ENCODE data around the gene MB21D2. TPM values are rescaled to one million over a fixed set of nuclear protein-coding genes. Genes with fewer than 3 reads are reported as not detected.

The MB21D2 gene
- total and polyA plus RNA-seq, 7 experiments from 2014 or later, result 1.7 to 21.5 (median 3.3) TPM

DNA sequence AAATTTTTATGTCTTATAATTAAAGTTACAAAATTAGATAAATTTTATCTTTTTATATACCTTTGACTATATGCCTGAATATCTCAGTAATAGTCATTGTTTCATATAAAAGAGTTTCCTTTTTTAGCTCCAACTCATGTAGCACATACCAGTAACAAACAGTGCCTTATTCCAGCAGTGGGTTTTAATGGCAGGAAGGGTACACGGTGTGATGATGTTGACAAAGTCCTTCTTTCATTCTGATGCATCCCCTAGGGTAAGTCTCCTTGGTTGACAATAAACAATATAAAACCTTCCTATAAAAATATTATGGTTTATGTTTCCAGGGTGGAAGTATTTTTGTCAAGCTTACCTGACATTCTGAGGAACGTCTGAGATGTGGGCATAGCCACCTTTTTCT, 113.2 kb downstream of the MB21D2 start:
- H3K4me1 Mint-ChIP-seq, result peaks cover 0 to 13% (median 0%) of the 10 kb centered on the region in 7 donors
- H3K27me3 ChIP-seq (ENCODE audit: control insufficient read depth in 2 of 2, insufficient read depth in 2 of 2, low read length in 2 of 2), result no peaks in the 10 kb centered on the region
- CTCF ChIA-PET, result no interaction called here
- H3K27ac ChIP-seq (ENCODE audit: low read depth, low read length), result no peak overlapping the region
- H3K4me3 Mint-ChIP-seq, result no peak overlapping the region
- H3K4me1 ChIP-seq (ENCODE audit: control insufficient read depth in 2 of 2, insufficient read depth in 2 of 2, low read length in 2 of 2), result no peaks in the 10 kb centered on the region
- no peaks in the 10 kb centered on the region for H3K9me3 ChIP-seq (ENCODE audit: control insufficient read depth in 2 of 3, low read length in 3 of 3)
- POLR2A ChIA-PET, result no interaction called here
- intact Hi-C loops (cut with micrococcal nuclease), result no loop called here
- peaks cover 0 to 4% (median 4%) of the 10 kb centered on the region in 5 donors for H3K36me3 Mint-ChIP-seq
- DNase-seq (no peak), ATAC-seq (no peak)
- H3K27me3 Mint-ChIP-seq, result no peaks in the 10 kb centered on the region
- H3K9me3 Mint-ChIP-seq, result no peaks in the 10 kb centered on the region
- H3K27ac Mint-ChIP-seq, result no peak overlapping the region
- H3K36me3 ChIP-seq (ENCODE audit: control insufficient read depth in 2 of 3, insufficient read depth in 3 of 3, low read length in 3 of 3), result no peaks in the 10 kb centered on the region
- H3K4me3 ChIP-seq (ENCODE audit: low read length), result no peak overlapping the region

DNA sequence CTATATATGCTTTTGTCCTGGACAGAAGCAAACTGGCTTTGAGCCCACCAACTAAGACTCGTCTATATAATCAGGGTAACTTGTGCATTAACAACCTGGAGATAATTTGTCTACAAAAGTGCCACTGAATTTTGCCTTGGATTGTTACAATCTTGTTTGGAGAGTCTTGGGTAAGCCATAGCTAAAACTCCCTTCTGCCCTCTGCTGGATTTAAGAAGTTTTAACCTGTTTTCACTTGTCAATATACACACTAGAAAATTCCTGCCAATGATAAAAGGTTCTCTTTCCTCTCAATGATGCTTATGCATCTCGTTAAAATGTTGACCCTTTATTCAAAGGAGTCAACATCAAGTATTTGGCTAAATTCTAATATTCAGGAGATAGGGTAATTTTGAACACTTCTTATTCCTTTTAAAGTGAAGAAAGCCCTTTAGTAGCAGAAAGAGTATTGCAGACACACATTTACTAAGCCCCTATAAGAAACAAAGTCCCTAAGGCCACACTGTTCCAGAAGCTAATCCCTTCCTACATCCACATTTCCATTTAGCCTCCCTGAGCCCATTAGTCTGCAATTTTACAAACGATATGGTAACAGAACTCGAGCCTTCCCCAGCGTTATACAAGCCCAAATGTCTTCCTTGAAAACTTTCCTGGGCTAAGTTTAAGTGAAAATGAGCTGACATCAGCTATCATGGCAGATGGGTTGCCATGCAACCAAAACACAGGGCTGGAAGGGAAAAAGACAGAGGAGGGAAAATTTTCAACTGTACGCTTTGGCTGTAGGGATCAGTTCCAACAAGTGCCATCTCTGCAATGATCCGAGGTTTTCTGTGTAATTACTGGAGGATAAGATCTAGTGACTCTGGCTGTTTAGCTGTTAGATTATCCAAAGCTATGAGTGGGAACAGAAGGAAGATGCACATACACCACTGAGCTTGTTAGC, 114.4 kb downstream of the MB21D2 start:
- Mint-ChIP-seq H3K4me1 (peaks cover 0 to 13% (median 0%) of the 10 kb centered on the region in 7 donors), H3K9me3 (no peaks in the 10 kb centered on the region), H3K36me3 (peaks cover 0 to 12% (median 4%) of the 10 kb centered on the region in 5 donors), H3K4me3 (no peak overlapping the region), H3K27me3 (no peaks in the 10 kb centered on the region), H3K27ac (no peak overlapping the region)
- Histone ChIP-seq H3K4me1 (ENCODE audit: control insufficient read depth in 2 of 2, insufficient read depth in 2 of 2, low read length in 2 of 2) (no peaks in the 10 kb centered on the region), H3K36me3 (ENCODE audit: control insufficient read depth in 2 of 3, insufficient read depth in 3 of 3, low read length in 3 of 3) (no peaks in the 10 kb centered on the region), H3K4me3 (ENCODE audit: low read length) (no peak overlapping the region), H3K27ac (ENCODE audit: low read depth, low read length) (no peak overlapping the region), H3K27me3 (ENCODE audit: control insufficient read depth in 2 of 2, insufficient read depth in 2 of 2, low read length in 2 of 2) (no peaks in the 10 kb centered on the region), H3K9me3 (ENCODE audit: control insufficient read depth in 2 of 3, low read length in 3 of 3) (no peaks in the 10 kb centered on the region)
- POLR2A ChIA-PET, result no interaction called here
- ATAC-seq (no peak), DNase-seq (peak in 1 of 9 donors; percentile 7)
- CTCF ChIA-PET, result interaction anchor here (1.5 kb wide), 1 partner anchor 12 kb away, joined by 4 read pairs; no protein-coding TSS in a partner anchor
- intact Hi-C loops (cut with micrococcal nuclease), result loop anchor here in 1 of 2 donors (1.0 kb wide), 3 partner anchors 12 to 336 kb away; no protein-coding TSS in a partner anchor

DNA sequence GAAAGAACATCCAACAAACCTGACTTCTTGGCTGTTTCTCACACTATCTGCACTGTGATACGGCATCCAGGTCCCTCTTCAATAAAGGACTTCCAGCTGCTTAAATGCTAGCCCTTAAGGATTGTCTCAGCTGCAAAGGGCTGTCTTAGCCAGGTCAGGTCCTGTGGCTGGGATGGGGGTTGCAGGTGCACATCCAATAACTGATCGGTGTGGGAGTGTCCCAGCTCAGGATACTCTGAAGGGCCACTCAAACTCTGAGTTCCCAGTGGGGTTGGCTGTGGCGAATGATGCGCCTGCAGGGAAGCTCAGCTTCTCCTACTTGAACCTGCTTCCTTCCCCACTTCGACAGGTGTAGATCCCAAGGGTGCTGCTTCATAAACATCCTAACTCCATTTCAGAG, 115.7 kb downstream of the MB21D2 start:
- no peaks in the 10 kb centered on the region for H3K9me3 Mint-ChIP-seq
- intact Hi-C loops (cut with micrococcal nuclease), result no loop called here
- no peaks in the 10 kb centered on the region for H3K27me3 Mint-ChIP-seq
- peaks cover 0 to 16% (median 4%) of the 10 kb centered on the region in 5 donors for H3K36me3 Mint-ChIP-seq
- ATAC-seq (no peak), DNase-seq (no peak)
- no peaks in the 10 kb centered on the region for H3K36me3 ChIP-seq (ENCODE audit: control insufficient read depth in 2 of 3, insufficient read depth in 3 of 3, low read length in 3 of 3)
- ChIA-PET POLR2A (no interaction called here), CTCF (no interaction called here)
- H3K9me3 ChIP-seq (ENCODE audit: control insufficient read depth in 2 of 3, low read length in 3 of 3), result no peaks in the 10 kb centered on the region
- no peaks in the 10 kb centered on the region for H3K4me1 ChIP-seq (ENCODE audit: control insufficient read depth in 2 of 2, insufficient read depth in 2 of 2, low read length in 2 of 2)
- no peak overlapping the region for H3K27ac ChIP-seq (ENCODE audit: low read depth, low read length)
- H3K4me1 Mint-ChIP-seq, result peaks cover 0 to 13% (median 0%) of the 10 kb centered on the region in 7 donors
- no peaks in the 10 kb centered on the region for H3K27me3 ChIP-seq (ENCODE audit: control insufficient read depth in 2 of 2, insufficient read depth in 2 of 2, low read length in 2 of 2)
- H3K4me3 ChIP-seq (ENCODE audit: low read length), result no peak overlapping the region
- no peak overlapping the region for H3K27ac Mint-ChIP-seq
- H3K4me3 Mint-ChIP-seq, result no peak overlapping the region

DNA sequence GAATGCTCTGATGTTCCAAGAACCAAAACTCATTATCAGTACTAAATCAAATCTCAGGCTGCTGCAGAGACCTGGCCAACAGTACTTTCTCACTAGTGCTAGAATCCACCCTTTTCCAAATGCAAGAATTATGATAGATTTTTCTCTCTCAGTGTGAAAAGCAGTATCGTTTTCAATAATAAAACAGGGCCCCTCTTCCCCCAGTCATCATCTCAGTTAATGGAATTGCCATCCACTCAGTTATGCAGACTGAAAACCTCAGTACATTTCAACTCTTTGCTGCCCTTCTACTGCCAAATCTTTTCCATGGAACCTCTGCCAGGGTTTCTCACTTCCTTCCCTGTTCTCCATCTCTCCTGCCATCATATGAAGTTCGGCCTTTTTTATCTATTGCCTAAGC, 117.9 kb downstream of the MB21D2 start:
- Histone ChIP-seq H3K27me3 (ENCODE audit: control insufficient read depth in 2 of 2, insufficient read depth in 2 of 2, low read length in 2 of 2) (no peaks in the 10 kb centered on the region), H3K4me3 (ENCODE audit: low read length) (no peak overlapping the region), H3K9me3 (ENCODE audit: control insufficient read depth in 2 of 3, low read length in 3 of 3) (no peaks in the 10 kb centered on the region), H3K27ac (ENCODE audit: low read depth, low read length) (no peak overlapping the region), H3K4me1 (ENCODE audit: control insufficient read depth in 2 of 2, insufficient read depth in 2 of 2, low read length in 2 of 2) (no peaks in the 10 kb centered on the region), H3K36me3 (ENCODE audit: control insufficient read depth in 2 of 3, insufficient read depth in 3 of 3, low read length in 3 of 3) (no peaks in the 10 kb centered on the region)
- Mint-ChIP-seq H3K9me3 (peaks cover 0 to 4% (median 0%) of the 10 kb centered on the region in 11 donors), H3K4me3 (no peak overlapping the region), H3K36me3 (peaks cover 0 to 19% (median 9%) of the 10 kb centered on the region in 5 donors), H3K27me3 (no peaks in the 10 kb centered on the region), H3K4me1 (peaks cover 0 to 13% (median 0%) of the 10 kb centered on the region in 7 donors), H3K27ac (no peak overlapping the region)
- ATAC-seq (no peak), DNase-seq (no peak)
- intact Hi-C loops (cut with micrococcal nuclease), result no loop called here
- ChIA-PET CTCF (no interaction called here), POLR2A (no interaction called here)

DNA sequence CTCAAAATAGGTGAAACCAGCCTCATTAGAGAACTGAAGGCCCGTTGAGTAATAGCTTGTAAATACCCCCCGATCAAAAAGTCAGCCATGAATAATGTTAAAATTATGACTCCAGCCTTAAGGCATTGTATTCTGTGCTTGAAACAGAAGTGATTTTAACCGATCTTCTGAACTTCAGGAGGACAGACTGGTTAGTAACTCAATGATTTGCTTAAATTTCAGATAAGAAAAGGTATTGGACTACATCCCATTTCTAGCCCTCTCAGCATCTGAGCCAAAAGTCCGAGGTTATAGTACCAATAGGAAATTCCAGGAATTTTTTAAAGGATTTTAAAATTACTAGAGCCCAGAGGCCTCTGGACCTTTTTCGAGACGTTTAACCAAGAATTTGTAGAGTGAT, 122.6 kb downstream of the MB21D2 start:
- Histone ChIP-seq H3K4me1 (ENCODE audit: control insufficient read depth in 2 of 2, insufficient read depth in 2 of 2, low read length in 2 of 2) (no peaks in the 10 kb centered on the region), H3K27me3 (ENCODE audit: control insufficient read depth in 2 of 2, insufficient read depth in 2 of 2, low read length in 2 of 2) (no peaks in the 10 kb centered on the region), H3K27ac (ENCODE audit: low read depth, low read length) (no peak overlapping the region), H3K9me3 (ENCODE audit: control insufficient read depth in 2 of 3, low read length in 3 of 3) (no peaks in the 10 kb centered on the region), H3K36me3 (ENCODE audit: control insufficient read depth in 2 of 3, insufficient read depth in 3 of 3, low read length in 3 of 3) (no peaks in the 10 kb centered on the region), H3K4me3 (ENCODE audit: low read length) (no peak overlapping the region)
- ChIA-PET POLR2A (no interaction called here), CTCF (no interaction called here)
- DNase-seq, result no peak
- H3K4me1 Mint-ChIP-seq, result peaks cover 0 to 5% (median 0%) of the 10 kb centered on the region in 7 donors
- H3K4me3 Mint-ChIP-seq, result no peak overlapping the region
- intact Hi-C loops (cut with micrococcal nuclease), result no loop called here
- ATAC-seq, result no peak
- H3K36me3 Mint-ChIP-seq, result peaks cover 0 to 19% (median 8%) of the 10 kb centered on the region in 5 donors
- no peaks in the 10 kb centered on the region for H3K27me3 Mint-ChIP-seq
- peaks cover 0 to 4% (median 0%) of the 10 kb centered on the region in 11 donors for H3K9me3 Mint-ChIP-seq
- no peak overlapping the region for H3K27ac Mint-ChIP-seq

DNA sequence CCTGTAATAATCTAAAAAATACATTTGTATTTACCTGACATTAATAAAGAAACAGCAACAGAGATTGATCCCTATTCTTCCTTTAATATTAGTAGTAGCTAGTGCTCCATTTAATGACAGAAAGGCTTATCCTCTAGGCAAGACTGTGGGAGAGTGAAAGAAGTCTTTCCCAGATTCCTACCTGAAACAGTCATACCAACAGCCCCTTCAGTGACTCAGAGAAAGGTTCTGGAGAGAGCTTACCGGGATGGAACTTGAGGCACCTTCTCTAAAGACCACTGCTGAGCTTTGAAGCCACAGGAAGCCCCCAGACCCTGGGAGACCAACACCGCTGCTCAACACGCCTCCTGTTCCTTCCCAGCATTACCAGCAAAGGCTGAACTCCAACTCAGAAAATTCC, 123.4 kb downstream of the MB21D2 start:
- ChIA-PET POLR2A (no interaction called here), CTCF (no interaction called here)
- intact Hi-C loops (cut with micrococcal nuclease), result loop anchor here in 1 of 2 donors (5.0 kb wide), 1 partner anchor 67 kb away; the partner anchor contains the start of gene FGF12
- no peaks in the 10 kb centered on the region for H3K4me1 Mint-ChIP-seq
- no peak overlapping the region for H3K27ac Mint-ChIP-seq
- DNase-seq, result no peak
- ATAC-seq, result no peak
- no peaks in the 10 kb centered on the region for H3K9me3 ChIP-seq (ENCODE audit: control insufficient read depth in 2 of 3, low read length in 3 of 3)
- H3K27me3 Mint-ChIP-seq, result no peaks in the 10 kb centered on the region
- no peak overlapping the region for H3K27ac ChIP-seq (ENCODE audit: low read depth, low read length)
- no peaks in the 10 kb centered on the region for H3K36me3 ChIP-seq (ENCODE audit: control insufficient read depth in 2 of 3, insufficient read depth in 3 of 3, low read length in 3 of 3)
- no peaks in the 10 kb centered on the region for H3K4me1 ChIP-seq (ENCODE audit: control insufficient read depth in 2 of 2, insufficient read depth in 2 of 2, low read length in 2 of 2)
- H3K36me3 Mint-ChIP-seq, result peaks cover 0 to 14% (median 5%) of the 10 kb centered on the region in 5 donors
- H3K4me3 Mint-ChIP-seq, result no peak overlapping the region
- peaks cover 0 to 4% (median 0%) of the 10 kb centered on the region in 11 donors for H3K9me3 Mint-ChIP-seq
- no peak overlapping the region for H3K4me3 ChIP-seq (ENCODE audit: low read length)
- H3K27me3 ChIP-seq (ENCODE audit: control insufficient read depth in 2 of 2, insufficient read depth in 2 of 2, low read length in 2 of 2), result no peaks in the 10 kb centered on the region

All from naive thymus-derived CD4-positive, alpha-beta T cell (primary cell).